Neural cell (in vitro differentiated cells): ENCODE data around the gene SMIM35. TPM values are rescaled to one million over a fixed set of nuclear protein-coding genes. Genes with fewer than 3 reads are reported as not detected.

Source experiments
- H2AFZ ChIP-seq: fragments of 200-600, 300-800 bp; sonication (generic), shearing (Covaris generic); 2 replicates; pipeline ENCODE4 v1.6.0; 2014; ENCODE audit warnings: low read depth, mild to moderate bottlenecking, antibody characterized with exemption, low read length, moderate library complexity
- H3F3A ChIP-seq: fragments of 200-600 bp; shearing (Covaris generic); 2 replicates; pipeline ENCODE4 v1.6.1; 2016; ENCODE audit warnings: mild to moderate bottlenecking, moderate library complexity, mixed read lengths, antibody characterized with exemption, low read length; ENCODE audit not compliant: insufficient read depth, poor library complexity, severe bottlenecking
- H3K27ac ChIP-seq: fragments of 200-600, 300-800 bp; sonication (generic), shearing (Covaris generic); 2 replicates; pipeline ENCODE4 v1.5.1; 2014; ENCODE audit warnings: mild to moderate bottlenecking, low read length, moderate library complexity
- H3K27me3 ChIP-seq: fragments of 300-800, 200-600 bp; sonication (generic), shearing (Covaris generic); 2 replicates; pipeline ENCODE4 v1.6.0; 2014; ENCODE audit warnings: mild to moderate bottlenecking, low read depth, low read length, moderate library complexity; ENCODE audit not compliant: insufficient read depth
- H3K36me3 ChIP-seq: fragments of 300-800, 200-600 bp; sonication (generic), shearing (Covaris generic); 2 replicates; pipeline ENCODE4 v1.5.1; 2014; ENCODE audit warnings: mild to moderate bottlenecking, antibody characterized with exemption, low read length, moderate library complexity; ENCODE audit not compliant: insufficient read depth
- H3K4me2 ChIP-seq: fragments of 300-800, 200-600 bp; sonication (generic), shearing (Covaris generic); 2 replicates; pipeline ENCODE4 v1.6.0; 2014; ENCODE audit warnings: mild to moderate bottlenecking, low read length
- H3K4me3 ChIP-seq: fragments of 300-800, 200-600 bp; sonication (generic), shearing (Covaris generic); 2 replicates; pipeline ENCODE4 v1.5.1; 2014; ENCODE audit warnings: mild to moderate bottlenecking, low read length, moderate library complexity
- H3K79me2 ChIP-seq: fragments of 200-600 bp; shearing (Covaris generic); replicated peaks from 2 replicates; pipeline ENCODE4 v1.6.0; 2014; ENCODE audit warnings: mild to moderate bottlenecking, low read length, moderate library complexity; ENCODE audit not compliant: insufficient read depth
- H3K9ac ChIP-seq: fragments of 300-800, 200-600 bp; sonication (generic), shearing (Covaris generic); 2 replicates; pipeline ENCODE4 v1.6.1; 2016; ENCODE audit warnings: mild to moderate bottlenecking, low read length, mixed read lengths
- H3K9me2 ChIP-seq: fragments of 200-600 bp; shearing (Covaris generic); 2 replicates; pipeline ENCODE4 v1.6.1; 2016; ENCODE audit warnings: mild to moderate bottlenecking, low read length, mixed read lengths; ENCODE audit not compliant: insufficient read depth
- H3K9me3 ChIP-seq: fragments of 200-600, 300-800 bp; sonication (generic), shearing (Covaris generic); 2 replicates; pipeline ENCODE4 v1.6.1; 2016; ENCODE audit warnings: mild to moderate bottlenecking, mixed run types, low read length, moderate library complexity, mixed read lengths
- H4K20me1 ChIP-seq: fragments of 200-600 bp; shearing (Covaris generic); 2 replicates; pipeline ENCODE4 v1.6.1; 2016; ENCODE audit warnings: mild to moderate bottlenecking, mixed run types; ENCODE audit not compliant: insufficient read depth
- CTCF ChIP-seq: fragments of 450-650 bp; IDR thresholded peaks from 2 replicates; pipeline ENCODE4 v1.5.1; 2014; ENCODE audit warnings: antibody characterized with exemption, mild to moderate bottlenecking, moderate library complexity; ENCODE audit not compliant: poor library complexity, severe bottlenecking
- EP300 ChIP-seq: fragments of 450-650 bp; conservative IDR thresholded peaks from 2 replicates; pipeline ENCODE4 v1.6.1; 2014; ENCODE audit warnings: antibody characterized with exemption, mild to moderate bottlenecking, moderate library complexity; ENCODE audit not compliant: poor library complexity, severe bottlenecking
- EZH2 ChIP-seq: fragments of 200-600, 300-800 bp; shearing (Covaris generic), sonication (generic); IDR thresholded peaks from 2 replicates; pipeline ENCODE4 v1.6.1; 2014; ENCODE audit warnings: antibody characterized with exemption, low read length, borderline replicate concordance, mild to moderate bottlenecking; ENCODE audit not compliant: insufficient read depth, poor library complexity, severe bottlenecking
- MXI1 ChIP-seq: fragments of 450-650 bp; conservative IDR thresholded peaks from 2 replicates; pipeline ENCODE4 v1.6.1; 2014; ENCODE audit warnings: antibody characterized with exemption, mild to moderate bottlenecking; ENCODE audit not compliant: poor library complexity, severe bottlenecking
- POLR2AphosphoS5 ChIP-seq: IDR thresholded peaks from 2 replicates; pipeline ENCODE4 v1.6.1; 2012
- RAD21 ChIP-seq: fragments of 450-650 bp; conservative IDR thresholded peaks from 2 replicates; pipeline ENCODE4 v1.6.1; 2014; ENCODE audit warnings: antibody characterized with exemption, mild to moderate bottlenecking, moderate library complexity
- SMC3 ChIP-seq: fragments of 450-650 bp; conservative IDR thresholded peaks from 2 replicates; pipeline ENCODE4 v1.6.1; 2014; ENCODE audit warnings: antibody characterized with exemption, mild to moderate bottlenecking, moderate library complexity; ENCODE audit not compliant: poor library complexity
- TAF1 ChIP-seq: IDR thresholded peaks from 2 replicates; pipeline ENCODE4 v1.6.1; 2012; ENCODE audit warnings: low read depth
- polyA plus RNA-seq: library from polyadenylated mRNA; depleted of rRNA; stranded (reverse); fragments of >200 nt; gene quantifications from 2 replicates; pipeline ENCODE4 v1.2.3, GENCODE V29; 2014
- TF ChIP-seq, protein P1 (sequence below): IDR thresholded peaks from 2 replicates; pipeline ENCODE4 v1.6.1; 2012; ENCODE audit warnings: borderline replicate concordance

Gene SMIM35
- polyA plus RNA-seq, 1 donor from 2014 or later: not detected

- no peaks in the 10 kb centered on the region for H4K20me1 ChIP-seq
- TF ChIP-seq, protein P1, sequence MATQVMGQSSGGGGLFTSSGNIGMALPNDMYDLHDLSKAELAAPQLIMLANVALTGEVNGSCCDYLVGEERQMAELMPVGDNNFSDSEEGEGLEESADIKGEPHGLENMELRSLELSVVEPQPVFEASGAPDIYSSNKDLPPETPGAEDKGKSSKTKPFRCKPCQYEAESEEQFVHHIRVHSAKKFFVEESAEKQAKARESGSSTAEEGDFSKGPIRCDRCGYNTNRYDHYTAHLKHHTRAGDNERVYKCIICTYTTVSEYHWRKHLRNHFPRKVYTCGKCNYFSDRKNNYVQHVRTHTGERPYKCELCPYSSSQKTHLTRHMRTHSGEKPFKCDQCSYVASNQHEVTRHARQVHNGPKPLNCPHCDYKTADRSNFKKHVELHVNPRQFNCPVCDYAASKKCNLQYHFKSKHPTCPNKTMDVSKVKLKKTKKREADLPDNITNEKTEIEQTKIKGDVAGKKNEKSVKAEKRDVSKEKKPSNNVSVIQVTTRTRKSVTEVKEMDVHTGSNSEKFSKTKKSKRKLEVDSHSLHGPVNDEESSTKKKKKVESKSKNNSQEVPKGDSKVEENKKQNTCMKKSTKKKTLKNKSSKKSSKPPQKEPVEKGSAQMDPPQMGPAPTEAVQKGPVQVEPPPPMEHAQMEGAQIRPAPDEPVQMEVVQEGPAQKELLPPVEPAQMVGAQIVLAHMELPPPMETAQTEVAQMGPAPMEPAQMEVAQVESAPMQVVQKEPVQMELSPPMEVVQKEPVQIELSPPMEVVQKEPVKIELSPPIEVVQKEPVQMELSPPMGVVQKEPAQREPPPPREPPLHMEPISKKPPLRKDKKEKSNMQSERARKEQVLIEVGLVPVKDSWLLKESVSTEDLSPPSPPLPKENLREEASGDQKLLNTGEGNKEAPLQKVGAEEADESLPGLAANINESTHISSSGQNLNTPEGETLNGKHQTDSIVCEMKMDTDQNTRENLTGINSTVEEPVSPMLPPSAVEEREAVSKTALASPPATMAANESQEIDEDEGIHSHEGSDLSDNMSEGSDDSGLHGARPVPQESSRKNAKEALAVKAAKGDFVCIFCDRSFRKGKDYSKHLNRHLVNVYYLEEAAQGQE: no peak
- TF ChIP-seq RAD21 (no peak), TAF1 (no peak), MXI1 (no peak), EZH2 (no peak), EP300 (no peak), CTCF (no peak), SMC3 (no peak), POLR2AphosphoS5 (no peak)
- no peak overlapping the region for H3K4me2 ChIP-seq
- no peak overlapping the region for H2AFZ ChIP-seq
- H3K27ac ChIP-seq: no peak overlapping the region
- H3F3A ChIP-seq: no peaks in the 10 kb centered on the region
- H3K4me3 ChIP-seq: no peak overlapping the region
- no peaks in the 10 kb centered on the region for H3K36me3 ChIP-seq
- no peaks in the 10 kb centered on the region for H3K9me3 ChIP-seq
- no peaks in the 10 kb centered on the region for H3K27me3 ChIP-seq
- H3K9me2 ChIP-seq: no peaks in the 10 kb centered on the region
- H3K9ac ChIP-seq: no peak overlapping the region
- H3K79me2 ChIP-seq: no peaks in the 10 kb centered on the region
Observed at GRCh38 chr11:118028626-118029025, 58.1 kb downstream of the SMIM35 start.

- H3K36me3 ChIP-seq: no peaks in the 10 kb centered on the region
- no peaks in the 10 kb centered on the region for H3K9me3 ChIP-seq
- no peak overlapping the region for H3K9ac ChIP-seq
- no peak overlapping the region for H3K4me2 ChIP-seq
- no peak overlapping the region for H3K27ac ChIP-seq
- no peaks in the 10 kb centered on the region for H3K27me3 ChIP-seq
- TF ChIP-seq POLR2AphosphoS5: no peak
- no peak for TF ChIP-seq RAD21
- TF ChIP-seq EZH2: no peak
- TF ChIP-seq, protein P1: no peak
- TF ChIP-seq SMC3: no peak
- no peak for TF ChIP-seq TAF1
- no peak for TF ChIP-seq CTCF
- TF ChIP-seq MXI1: no peak
- no peak for TF ChIP-seq EP300
- no peaks in the 10 kb centered on the region for H4K20me1 ChIP-seq
- H3K9me2 ChIP-seq: no peaks in the 10 kb centered on the region
- no peak overlapping the region for H3K4me3 ChIP-seq
- H2AFZ ChIP-seq: no peak overlapping the region
- no peaks in the 10 kb centered on the region for H3F3A ChIP-seq
- no peaks in the 10 kb centered on the region for H3K79me2 ChIP-seq
Observed at GRCh38 chr11:118027694-118028093, 59.1 kb downstream of the SMIM35 start.
